Stimulated activated effector memory CD8-positive, alpha-beta T cell treated with anti-CD3 and anti-CD28 coated beads, Interleukin-12 subunit alpha, Interleukin-12 subunit beta, amount 100 ng/mL, for 72 hours (primary cell): ENCODE data around the gene POLR2I.

Experiments used
- ATAC-seq: fragments of 150-1000 bp; cut with Tn5 transposase; 2 replicates; pipeline ENCODE4 v1.10.0; 2021
- DNase-seq, 2 donors: peaks; one replicate each; pipeline ENCODE4 v3.0.0; 2021 to 2022; ENCODE audit warnings: low spot score in 2 of 2
- H3K27ac Mint-ChIP-seq: one replicate; pipeline ENCODE4 v1.8.0; 2022; ENCODE audit warnings: mild to moderate bottlenecking, mixed read lengths
- H3K36me3 Mint-ChIP-seq: one replicate; pipeline ENCODE4 v1.8.0; 2022; ENCODE audit warnings: mild to moderate bottlenecking, mixed read lengths
- H3K4me1 Mint-ChIP-seq: one replicate; pipeline ENCODE4 v1.8.0; 2022; ENCODE audit warnings: mixed read lengths
- H3K4me3 Mint-ChIP-seq: one replicate; pipeline ENCODE4 v1.8.0; 2022; ENCODE audit warnings: mild to moderate bottlenecking, mixed read lengths
- H3K9me3 Mint-ChIP-seq: one replicate; pipeline ENCODE4 v1.8.0; 2022; ENCODE audit warnings: mixed read lengths

POLR2I gene

DNA sequence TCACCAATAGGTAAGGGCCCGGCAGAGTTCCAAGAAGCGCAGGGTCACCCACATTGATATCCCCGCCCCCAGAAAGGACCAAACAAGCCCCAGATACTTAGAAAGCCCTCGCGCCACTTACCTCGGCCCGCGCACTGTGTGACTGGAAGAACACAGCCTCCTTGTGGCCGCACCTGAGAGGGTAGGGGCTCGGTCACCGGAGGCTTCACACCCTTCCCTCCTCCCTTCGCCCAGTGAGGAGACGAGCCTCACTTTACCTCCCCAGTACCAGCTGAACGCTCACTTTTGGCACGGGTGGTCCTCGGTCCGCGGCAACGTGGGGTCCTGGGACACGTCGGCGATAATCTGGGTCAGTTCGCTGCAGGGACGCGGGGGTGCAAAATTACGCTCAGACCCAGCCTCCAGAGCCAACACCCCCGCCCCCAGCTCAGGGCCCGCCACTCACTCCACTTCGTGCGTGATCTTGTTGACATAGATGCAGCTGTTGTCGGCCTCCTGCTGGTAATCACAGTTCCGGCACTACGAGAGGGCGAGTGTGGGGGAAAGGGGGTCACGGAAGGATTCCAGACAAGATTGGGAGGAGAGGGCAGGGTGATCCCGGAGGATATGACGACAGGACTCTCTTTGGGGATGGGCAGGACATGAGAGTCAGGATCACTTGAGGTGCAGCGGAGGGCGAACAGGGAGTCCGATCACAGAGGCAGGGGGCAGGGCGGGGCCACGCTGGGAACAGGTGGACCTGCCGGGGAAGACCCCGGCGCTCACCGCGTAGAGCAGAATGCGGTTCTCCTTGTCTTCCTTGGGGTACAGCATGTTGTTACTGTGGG lies 568 bp downstream of the POLR2I start:
- Mint-ChIP-seq H3K27ac (peak overlapping the region; percentile 99), H3K4me3 (peak overlapping the region; percentile 97), H3K36me3 (peaks cover 73% of the 10 kb centered on the region), H3K4me1 (peaks cover 50% of the 10 kb centered on the region), H3K9me3 (no peaks in the 10 kb centered on the region)
- DNase-seq, result peak; percentile 21 to 65
- no peak for ATAC-seq

DNA sequence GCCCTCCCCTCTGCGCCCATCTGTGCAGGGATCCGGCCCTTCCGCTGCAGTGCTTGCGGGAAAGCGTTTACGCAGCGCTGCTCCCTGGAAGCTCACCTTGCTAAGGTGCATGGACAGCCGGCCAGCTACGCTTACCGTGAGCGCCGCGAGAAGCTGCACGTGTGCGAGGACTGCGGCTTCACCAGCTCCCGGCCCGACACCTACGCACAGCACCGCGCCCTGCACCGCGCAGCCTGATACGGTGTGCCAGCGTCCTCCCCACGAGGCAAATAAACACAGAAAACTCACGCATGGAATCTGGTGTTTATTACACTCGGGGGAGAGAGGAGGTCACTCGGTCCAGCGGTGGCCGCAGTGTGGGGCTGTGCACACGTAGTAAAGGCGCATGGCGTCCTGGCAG lies 1.2 kb downstream of the POLR2I start:
- peak overlapping the region; percentile 99 for H3K27ac Mint-ChIP-seq
- ATAC-seq, result no peak
- no peak for DNase-seq
- no peaks in the 10 kb centered on the region for H3K9me3 Mint-ChIP-seq
- peak overlapping the region; percentile 97 for H3K4me3 Mint-ChIP-seq
- peaks cover 50% of the 10 kb centered on the region for H3K4me1 Mint-ChIP-seq
- H3K36me3 Mint-ChIP-seq, result peaks cover 69% of the 10 kb centered on the region

DNA sequence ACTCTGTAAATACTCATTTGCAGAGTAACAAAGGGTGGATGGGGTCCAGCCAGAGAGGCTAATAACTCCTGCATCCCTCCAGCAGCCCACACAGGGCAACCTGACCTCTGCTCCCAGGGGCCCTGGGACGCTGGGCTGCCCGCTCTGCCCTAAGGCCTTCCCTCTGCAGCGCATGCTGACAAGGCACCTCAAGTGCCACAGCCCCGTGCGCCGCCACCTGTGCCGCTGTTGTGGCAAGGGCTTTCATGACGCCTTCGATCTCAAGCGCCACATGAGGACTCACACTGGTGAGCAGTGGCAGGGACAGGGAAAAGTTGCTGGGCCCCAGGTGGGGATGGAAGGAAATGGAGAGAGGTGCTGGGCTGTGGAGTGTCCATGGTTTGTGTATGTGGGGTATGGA lies 2.0 kb downstream of the POLR2I start:
- Mint-ChIP-seq H3K4me3 (peak overlapping the region; percentile 97), H3K27ac (peak overlapping the region; percentile 63), H3K9me3 (no peaks in the 10 kb centered on the region), H3K36me3 (peaks cover 62% of the 10 kb centered on the region), H3K4me1 (peaks cover 43% of the 10 kb centered on the region)
- no peak for ATAC-seq
- DNase-seq, result no peak

DNA sequence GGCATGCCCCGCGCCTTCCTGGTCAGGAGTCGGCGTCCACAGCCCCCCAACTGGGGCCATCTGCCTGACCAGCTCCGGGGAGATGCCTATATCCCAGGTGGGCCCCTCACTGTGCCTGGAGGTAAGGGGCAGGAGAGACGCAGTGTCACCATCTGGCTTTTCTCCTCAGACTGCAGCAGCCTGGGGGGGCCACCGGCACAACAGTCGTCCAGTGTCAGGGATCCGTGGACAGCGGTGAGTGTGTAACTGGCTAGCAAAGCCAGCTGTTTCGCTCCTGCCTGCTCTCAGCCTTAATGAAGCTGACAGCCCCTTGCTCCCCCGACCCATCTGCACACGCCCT lies 3.5 kb downstream of the POLR2I start:
- no peak for DNase-seq
- Mint-ChIP-seq H3K27ac (peak overlapping the region; percentile 53), H3K4me3 (no peak overlapping the region), H3K4me1 (peaks cover 31% of the 10 kb centered on the region), H3K36me3 (peaks cover 60% of the 10 kb centered on the region), H3K9me3 (no peaks in the 10 kb centered on the region)
- no peak for ATAC-seq

DNA sequence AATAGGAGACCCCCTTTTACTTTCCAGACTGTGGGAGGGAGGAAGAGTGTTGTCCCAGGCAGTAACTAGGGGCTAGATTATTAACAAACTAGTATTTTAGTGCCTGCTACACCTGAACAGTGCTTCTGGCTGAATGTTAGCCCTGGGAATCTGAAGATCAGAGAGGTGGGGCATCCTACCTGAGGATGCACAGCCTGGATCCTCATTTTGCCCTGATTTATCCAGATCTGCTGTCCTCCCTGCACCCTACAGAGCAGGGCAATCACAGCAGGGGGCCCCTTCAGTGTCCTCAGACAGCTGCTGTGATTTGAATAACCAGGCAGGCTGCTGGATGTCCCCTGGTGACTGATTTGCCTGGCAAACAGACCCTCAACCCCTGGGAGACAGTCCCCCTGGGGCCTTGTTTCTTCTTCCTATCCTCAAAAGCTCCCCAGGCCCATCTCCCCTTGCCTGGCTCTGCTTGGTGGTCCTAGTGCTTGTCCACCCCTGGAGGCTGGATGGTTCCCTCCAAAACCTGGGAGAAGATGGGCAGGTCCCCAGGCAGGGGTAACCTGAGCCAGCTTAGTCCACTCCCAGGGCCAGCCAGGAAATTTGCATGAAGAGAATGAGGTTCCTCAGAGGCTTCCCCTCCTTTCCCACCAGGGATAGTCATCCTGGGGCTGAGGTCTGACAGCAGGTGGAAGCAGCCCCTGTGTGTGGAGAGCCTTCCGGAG lies 4.0 kb downstream of the POLR2I start, which contains the start of gene OVOL3:
Gene OVOL3, plus strand, starts transcription at position 657 of the 713 bp plus-strand sequence. CDS start 60 bp downstream, outside the sequence.
- Mint-ChIP-seq H3K27ac (peak within 1 kb of the TSS; percentile 53), H3K36me3 (peaks cover 57% of the 10 kb centered on the region), H3K4me3 (no peak within 1 kb of the TSS), H3K4me1 (peaks cover 27% of the 10 kb centered on the region), H3K9me3 (no peaks in the 10 kb centered on the region)
- ATAC-seq (no peak), DNase-seq (no peak)

DNA sequence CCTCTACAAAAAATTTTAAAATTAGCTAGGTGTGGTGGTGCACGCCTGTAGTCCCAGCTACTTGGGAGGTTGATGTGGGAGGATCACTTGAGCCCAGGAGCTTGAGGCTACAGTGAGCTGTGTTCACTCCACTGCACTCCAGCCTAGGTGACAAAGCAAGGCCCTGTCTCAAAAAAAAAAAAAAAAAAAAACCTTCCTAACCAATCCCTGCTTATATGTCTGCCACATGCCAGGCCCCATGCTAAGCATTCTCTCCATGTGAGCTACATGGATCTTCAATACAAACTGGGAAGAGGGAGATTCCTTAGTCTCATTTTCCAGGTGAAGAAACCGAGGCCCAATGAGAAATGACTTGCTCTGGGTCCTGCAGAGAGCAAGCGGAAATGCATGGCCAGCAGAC lies 6.0 kb downstream of the POLR2I start:
- Mint-ChIP-seq H3K27ac (no peak overlapping the region), H3K4me3 (no peak overlapping the region), H3K9me3 (no peaks in the 10 kb centered on the region), H3K36me3 (peaks cover 43% of the 10 kb centered on the region), H3K4me1 (peaks cover 12% of the 10 kb centered on the region)
- DNase-seq, result no peak
- ATAC-seq, result no peak

DNA sequence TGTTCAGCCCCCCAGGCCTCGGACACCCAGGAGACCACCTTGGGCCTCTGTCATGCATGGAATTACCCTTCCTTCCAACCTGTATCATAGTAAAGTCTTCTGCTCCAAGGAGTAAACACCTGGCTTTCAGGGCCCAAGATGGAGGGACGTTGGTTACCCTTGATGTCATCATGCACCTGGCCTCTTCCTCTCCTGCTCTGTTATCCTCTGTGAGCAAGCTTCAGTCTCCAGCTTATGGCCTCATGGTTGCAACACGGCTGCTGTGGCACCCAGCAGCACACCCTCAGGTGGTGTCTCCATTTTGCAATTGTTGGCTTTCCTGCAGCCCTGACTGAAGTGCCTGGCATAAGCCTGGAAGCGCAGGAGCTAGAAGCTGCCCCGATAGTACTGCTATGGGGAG lies 7.7 kb downstream of the POLR2I start:
- no peak for DNase-seq
- Mint-ChIP-seq H3K4me1 (no peaks in the 10 kb centered on the region), H3K27ac (peak overlapping the region; percentile 21), H3K4me3 (no peak overlapping the region), H3K9me3 (no peaks in the 10 kb centered on the region), H3K36me3 (peaks cover 35% of the 10 kb centered on the region)
- ATAC-seq, result no peak

DNA sequence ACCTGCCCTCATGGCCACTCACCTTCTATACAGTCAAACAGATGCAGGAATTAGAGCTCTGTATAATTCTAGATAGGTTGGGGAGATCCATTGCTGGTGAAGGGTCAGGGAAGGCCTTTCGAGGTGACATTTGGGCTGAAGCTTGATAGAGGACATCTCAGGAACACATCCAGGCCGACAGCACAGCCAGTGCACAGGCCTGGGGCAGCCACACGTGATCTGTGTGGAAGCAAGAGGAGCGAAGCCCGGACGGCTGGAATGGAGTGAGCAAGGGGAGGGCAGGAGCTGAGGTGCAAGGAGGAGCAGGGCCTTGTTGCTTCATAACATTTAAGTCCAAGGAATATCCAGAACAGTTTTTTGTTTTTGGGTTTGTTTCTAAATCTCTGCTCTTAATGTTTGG lies 8.2 kb downstream of the POLR2I start:
- ATAC-seq, result no peak
- Mint-ChIP-seq H3K36me3 (peaks cover 30% of the 10 kb centered on the region), H3K27ac (peak overlapping the region; percentile 21), H3K9me3 (no peaks in the 10 kb centered on the region), H3K4me3 (no peak overlapping the region), H3K4me1 (no peaks in the 10 kb centered on the region)
- DNase-seq, result no peak

DNA sequence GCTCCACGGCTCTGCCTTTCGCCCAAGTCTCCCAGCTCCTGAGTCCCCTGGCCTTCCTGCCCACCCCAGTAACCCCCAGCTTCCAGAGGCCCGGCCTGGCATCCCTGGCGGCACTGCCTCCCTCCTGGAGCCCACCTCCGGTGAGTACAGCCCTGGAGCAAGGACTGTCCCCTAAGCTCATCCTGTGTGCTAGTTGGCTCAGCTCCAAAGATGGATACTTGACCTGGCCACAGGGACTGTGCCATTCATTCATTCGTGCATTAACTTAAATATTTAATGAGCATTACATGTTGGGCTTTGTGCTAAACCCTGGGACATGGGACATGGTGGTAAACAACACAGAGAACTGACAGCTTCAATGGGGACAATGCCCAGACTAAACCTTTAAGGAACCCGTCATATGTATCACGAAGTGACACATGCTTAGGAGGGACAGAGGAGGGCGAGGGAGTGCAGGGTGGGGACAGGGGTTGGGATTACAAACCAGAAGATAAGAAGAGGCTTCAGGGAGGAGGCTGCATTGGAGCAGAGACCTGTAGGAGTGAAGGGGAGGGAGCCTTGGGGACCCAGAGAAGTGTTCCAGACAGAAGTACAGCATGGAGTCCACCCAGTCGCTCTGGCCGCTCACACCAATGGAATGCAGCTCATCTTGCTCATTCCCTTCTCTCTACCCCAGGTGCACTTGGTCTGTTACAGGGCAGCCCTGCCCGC lies 10.7 kb downstream of the POLR2I start:
- DNase-seq, result no peak
- no peak overlapping the region for H3K27ac Mint-ChIP-seq
- no peak overlapping the region for H3K4me3 Mint-ChIP-seq
- no peak for ATAC-seq
- peaks cover 25% of the 10 kb centered on the region for H3K36me3 Mint-ChIP-seq
- no peaks in the 10 kb centered on the region for H3K9me3 Mint-ChIP-seq
- no peaks in the 10 kb centered on the region for H3K4me1 Mint-ChIP-seq

DNA sequence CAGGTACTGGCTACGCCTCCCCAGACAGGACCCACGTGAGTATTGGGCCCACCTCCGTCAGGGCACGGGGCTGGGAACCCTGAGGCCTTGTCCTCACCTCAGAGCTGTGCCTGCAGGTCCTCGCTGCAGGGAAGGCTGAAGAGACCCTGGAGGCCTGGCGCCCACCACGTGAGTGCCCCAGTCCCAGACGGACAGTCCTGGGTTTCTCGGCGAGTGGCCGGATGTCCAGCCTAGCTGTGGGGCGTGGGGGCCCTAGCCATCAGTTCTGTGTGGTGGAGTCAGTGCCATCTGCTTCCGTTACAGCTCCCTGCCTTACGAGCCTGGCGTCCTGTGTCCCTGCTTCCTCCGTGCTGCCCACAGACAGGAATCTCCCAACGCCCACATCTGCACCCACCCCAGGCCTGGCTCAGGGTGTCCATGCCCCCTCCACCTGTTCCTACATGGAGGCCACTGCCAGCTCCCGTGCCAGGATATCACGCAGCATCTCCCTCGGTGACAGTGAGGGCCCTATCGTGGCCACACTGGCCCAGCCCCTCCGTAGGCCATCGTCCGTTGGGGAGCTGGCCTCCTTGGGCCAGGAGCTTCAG lies 11.5 kb downstream of the POLR2I start:
- Mint-ChIP-seq H3K4me3 (no peak overlapping the region), H3K27ac (no peak overlapping the region), H3K4me1 (no peaks in the 10 kb centered on the region), H3K9me3 (no peaks in the 10 kb centered on the region), H3K36me3 (peaks cover 25% of the 10 kb centered on the region)
- DNase-seq (no peak), ATAC-seq (no peak)

DNA sequence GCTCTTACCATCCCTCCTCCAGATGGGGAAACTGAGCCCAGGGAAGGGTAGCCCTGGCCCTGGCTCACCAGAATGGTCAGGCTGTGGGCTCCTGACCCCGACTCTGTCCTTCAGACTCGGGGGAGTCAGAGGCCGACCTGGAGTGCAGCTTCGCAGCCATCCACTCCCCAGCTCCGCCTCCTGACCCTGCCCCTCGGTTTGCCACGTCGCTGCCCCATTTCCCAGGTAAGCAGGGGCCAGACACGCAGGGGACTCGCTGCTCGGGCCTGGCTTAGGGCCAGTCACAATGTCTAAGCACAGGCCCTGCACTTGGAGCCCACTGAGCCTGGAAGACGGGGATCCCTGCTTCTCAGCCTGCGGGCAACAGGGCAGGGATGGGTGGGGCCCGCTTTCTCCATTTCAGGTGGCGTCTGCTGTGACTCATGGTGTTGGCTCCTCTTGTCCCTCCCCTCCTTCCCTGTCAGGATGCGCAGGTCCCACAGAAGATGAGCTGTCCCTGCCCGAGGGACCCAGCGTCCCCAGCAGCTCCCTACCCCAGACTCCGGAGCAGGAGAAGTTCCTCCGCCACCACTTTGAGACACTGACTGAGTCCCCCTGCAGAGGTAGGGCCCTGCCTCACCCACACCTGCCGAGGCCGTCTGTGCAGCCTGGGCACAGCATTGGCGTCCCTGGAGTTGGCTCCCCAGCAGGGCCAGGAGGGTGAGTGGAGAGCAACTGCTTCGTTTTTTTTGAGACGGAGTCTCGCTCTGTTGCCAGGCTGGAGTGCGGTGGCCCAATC lies 12.9 kb downstream of the POLR2I start:
- Mint-ChIP-seq H3K4me3 (no peak overlapping the region), H3K9me3 (no peaks in the 10 kb centered on the region), H3K36me3 (peaks cover 33% of the 10 kb centered on the region), H3K27ac (no peak overlapping the region), H3K4me1 (no peaks in the 10 kb centered on the region)
- no peak for DNase-seq
- no peak for ATAC-seq

DNA sequence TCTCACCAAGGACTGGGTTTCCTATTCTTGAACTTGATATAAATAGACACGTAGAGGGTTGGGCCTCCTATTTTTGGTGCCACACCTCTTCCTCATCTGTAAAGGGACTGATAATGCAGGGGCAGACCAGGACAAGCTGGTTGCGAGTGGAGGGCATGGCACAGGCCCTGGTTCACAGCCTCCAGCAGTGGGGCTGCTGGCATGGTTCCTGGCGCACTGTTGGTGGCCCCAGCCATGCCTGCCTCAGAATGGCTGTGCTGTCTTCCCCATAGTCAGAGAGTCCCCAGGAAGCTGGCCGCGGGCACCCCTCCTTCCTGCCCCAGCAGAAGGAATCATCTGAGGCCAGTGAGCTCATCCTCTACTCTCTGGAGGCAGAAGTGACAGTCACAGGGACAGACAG lies 14.2 kb downstream of the POLR2I start:
- Mint-ChIP-seq H3K36me3 (peaks cover 32% of the 10 kb centered on the region), H3K4me1 (no peaks in the 10 kb centered on the region), H3K9me3 (no peaks in the 10 kb centered on the region), H3K27ac (peak overlapping the region; percentile 37), H3K4me3 (no peak overlapping the region)
- no peak for DNase-seq
- ATAC-seq, result no peak

DNA sequence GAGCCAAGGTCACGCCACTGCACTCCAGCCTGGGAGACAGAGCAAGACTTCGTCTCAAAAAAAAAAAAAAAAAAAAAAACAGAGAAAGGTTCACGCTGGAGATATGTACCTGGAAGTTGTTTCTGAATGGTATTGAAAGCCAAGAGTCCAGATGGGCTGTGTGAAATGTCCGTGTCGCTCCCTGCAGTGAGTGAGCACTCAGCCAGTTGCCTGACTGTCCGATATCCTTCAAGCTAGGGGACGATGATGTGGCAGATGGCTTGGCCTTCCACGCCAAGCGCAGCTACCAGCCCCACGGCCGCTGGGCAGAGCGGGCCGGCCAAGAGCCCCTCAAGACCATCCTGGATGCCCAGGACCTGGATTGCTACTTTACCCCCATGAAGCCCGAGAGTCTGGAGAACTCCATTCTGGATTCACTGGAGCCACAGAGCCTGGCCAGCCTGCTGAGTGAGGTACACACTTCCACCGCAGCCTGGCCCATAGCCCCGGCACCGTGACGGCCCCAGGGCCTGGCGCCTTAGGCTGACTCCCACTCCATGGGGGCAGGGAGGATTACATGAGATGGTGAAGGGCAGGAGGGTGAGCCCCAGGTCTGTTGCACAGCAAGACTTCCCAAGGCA lies 15.4 kb downstream of the POLR2I start:
- DNase-seq (no peak), ATAC-seq (no peak)
- Mint-ChIP-seq H3K27ac (no peak overlapping the region), H3K36me3 (peaks cover 39% of the 10 kb centered on the region), H3K4me3 (no peak overlapping the region), H3K4me1 (no peaks in the 10 kb centered on the region), H3K9me3 (no peaks in the 10 kb centered on the region)

DNA sequence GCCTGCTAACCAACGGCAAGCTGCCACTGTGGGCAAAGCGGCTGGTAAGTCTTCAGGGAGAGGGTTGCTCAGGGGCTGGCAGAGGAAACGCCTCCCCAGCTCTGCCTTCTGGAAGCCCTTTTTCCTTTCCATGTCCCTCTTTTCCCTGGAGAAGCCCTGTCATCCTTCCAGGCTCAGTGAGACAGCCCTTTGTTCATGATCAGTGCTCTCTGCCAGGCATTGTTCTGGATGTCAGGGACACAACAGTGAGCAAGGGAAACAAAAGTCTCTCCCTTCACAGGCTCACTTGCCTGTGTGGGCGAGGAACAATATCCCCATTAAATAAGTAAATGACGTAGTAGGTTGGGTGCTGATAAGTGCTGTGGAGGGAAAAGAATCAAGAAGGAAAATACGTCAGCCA lies 17.6 kb downstream of the POLR2I start:
- no peak overlapping the region for H3K4me3 Mint-ChIP-seq
- DNase-seq (no peak), ATAC-seq (no peak)
- H3K27ac Mint-ChIP-seq, result no peak overlapping the region
- H3K36me3 Mint-ChIP-seq, result peaks cover 44% of the 10 kb centered on the region
- peaks cover 17% of the 10 kb centered on the region for H3K4me1 Mint-ChIP-seq
- H3K9me3 Mint-ChIP-seq, result no peaks in the 10 kb centered on the region
